Panc1 (cell line): ENCODE results near the gene FAT1.

Source experiments
- CTCF ChIP-seq: fragments of 450-650 bp; IDR thresholded peaks from 2 replicates; pipeline ENCODE4 v1.5.1; 2017; ENCODE audit warnings: mild to moderate bottlenecking
- POLR2AphosphoS5 ChIP-seq: IDR thresholded peaks from 2 replicates; pipeline ENCODE4 v1.6.1; 2012; ENCODE audit warnings: mild to moderate bottlenecking, low read depth, low read length, moderate library complexity
- REST ChIP-seq, 2 experiments: IDR thresholded peaks; 2 replicates each; pipeline ENCODE4 v1.6.1; 2011 to 2012; ENCODE audit warnings: low read depth in 2 of 2, control low read depth in 1 of 2, low read length in 1 of 2, mild to moderate bottlenecking in 1 of 2, moderate library complexity in 1 of 2; ENCODE audit not compliant: insufficient read depth in 1 of 2
- SIN3A ChIP-seq: IDR thresholded peaks from 2 replicates; pipeline ENCODE4 v1.6.1; 2012; ENCODE audit warnings: low read depth, mild to moderate bottlenecking, low read length, moderate library complexity, borderline replicate concordance; ENCODE audit not compliant: insufficient read depth

- TF ChIP-seq CTCF (no peak), REST (IDR thresholded peaks at IDR 0.05; ENCODE audit: insufficient read depth in 1 of 2, low read depth in 2 of 2, low read length in 1 of 2) (no peak), POLR2AphosphoS5 (no peak), SIN3A (no peak)
Observed at GRCh38 chr4:186630128-186630527, 93.5 kb downstream of the FAT1 start.
